ENCODE measurements around the gene EPHA5.
A peak's percentile ranks its signal among the peaks of the same experiment; 100 is the strongest.

Gene EPHA5

DNA sequence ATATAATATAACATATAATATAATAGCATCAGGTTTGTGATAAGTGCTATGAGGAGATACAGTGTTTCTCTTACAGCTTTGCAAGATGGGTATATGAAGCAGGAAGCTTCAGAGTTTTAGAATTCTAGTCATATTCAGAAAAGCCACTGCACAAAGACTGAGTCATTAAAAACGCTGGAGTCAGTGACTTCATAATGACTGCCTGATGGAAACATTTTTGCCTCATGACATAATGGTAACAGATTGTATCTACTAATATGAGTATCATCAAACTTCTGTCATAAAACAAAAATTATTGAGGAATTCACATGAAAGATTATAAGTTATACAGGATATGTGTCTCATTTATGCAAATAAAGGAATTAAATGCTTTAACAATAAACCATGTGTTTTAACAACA is 46.8 kb downstream of the EPHA5 start:
- DNase-seq, result no peak

DNA sequence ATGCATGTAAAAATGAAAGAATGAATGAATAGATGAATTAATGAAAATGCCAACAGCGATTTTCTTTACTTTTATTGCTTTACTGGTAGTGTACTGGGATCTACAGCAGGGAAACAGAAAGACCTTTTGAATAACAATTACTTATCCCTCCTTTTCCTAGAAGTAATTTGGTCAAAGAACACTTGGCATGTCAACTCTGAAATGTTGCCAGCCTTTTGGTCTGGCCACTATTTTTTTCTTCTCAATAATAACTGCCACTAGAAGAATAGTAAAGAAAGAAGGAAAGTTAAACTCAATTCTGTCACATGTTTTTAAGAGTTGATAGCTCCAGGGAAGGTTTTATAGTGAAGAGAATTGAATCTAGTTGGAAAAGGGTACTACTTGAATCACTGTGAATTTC is 52.9 kb downstream of the EPHA5 start:
- DNase-seq, result no peak

DNA sequence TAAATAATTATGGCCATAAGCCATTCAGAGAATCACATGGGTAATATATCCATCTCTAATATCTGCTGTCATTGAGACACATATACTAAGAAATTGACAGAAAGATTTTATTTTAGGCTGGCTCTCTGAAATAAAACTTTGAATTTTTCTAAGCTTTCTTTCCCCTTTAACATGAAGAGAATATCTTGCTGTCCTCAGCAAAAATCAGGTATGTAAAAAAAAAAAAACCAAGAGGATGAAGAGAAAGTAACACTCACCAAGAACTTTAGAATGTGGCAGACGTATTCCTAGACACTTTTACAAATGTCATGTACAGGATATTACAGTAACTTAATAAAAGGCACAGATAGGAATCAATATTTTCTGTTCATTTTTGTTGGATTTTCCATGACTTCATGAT is 65.8 kb downstream of the EPHA5 start:
- DNase-seq, result no peak

DNA sequence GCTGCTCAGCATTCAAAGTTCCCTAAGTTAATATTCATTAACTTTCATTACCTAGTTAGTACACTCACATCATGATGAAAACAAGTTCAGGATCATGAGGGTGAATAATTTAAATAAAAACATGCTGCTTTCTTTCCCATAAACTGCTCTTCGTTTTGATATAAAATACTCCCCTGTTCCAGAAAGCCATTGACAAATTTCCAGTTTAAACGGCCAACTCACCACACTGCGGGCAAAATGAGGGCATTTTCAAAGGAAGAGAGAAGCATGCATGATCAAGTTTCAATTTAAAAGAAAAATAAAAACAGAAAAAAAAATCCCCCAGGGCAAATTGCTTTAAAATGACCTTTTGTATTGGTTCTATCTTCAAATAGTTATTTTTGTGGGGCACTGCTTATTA is 69.6 kb downstream of the EPHA5 start:
- DNase-seq, result no peak

DNA sequence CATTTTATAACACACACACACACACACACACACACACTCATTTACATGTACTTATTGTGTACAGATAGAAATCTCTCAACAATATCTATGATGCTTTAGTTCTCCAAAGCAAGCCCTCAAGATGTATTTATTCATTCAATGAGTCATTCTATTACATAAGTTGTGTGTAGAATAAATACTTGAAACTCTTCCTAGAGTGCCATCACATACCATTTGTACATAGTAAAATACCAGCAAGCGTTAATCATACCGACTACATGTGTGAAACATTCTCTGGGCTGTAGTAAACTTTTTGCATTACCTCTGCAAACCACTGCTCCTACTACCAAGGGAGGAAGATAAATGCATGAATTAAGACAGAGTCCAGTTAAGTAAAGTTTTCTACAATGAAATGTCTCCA is 70.9 kb downstream of the EPHA5 start:
- DNase-seq, result no peak

DNA sequence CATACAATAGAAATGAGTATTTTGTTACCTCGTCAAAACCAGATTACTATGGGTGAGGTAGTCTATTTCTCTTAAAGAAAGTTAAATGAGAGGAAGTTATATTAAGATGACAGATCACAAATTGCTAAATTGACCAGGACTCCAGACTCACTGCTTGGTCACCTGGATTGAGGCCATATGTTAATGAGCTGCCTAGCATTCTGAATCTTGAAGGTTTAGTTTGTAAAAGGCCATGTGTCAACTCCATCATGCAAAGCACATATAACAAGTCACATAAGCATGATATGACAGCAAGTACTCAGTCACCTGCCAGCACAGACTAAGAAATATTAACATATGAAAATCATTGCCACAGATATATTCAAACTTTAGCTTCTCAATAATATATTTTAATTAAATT is 72.6 kb downstream of the EPHA5 start:
- DNase-seq, result no peak

DNA sequence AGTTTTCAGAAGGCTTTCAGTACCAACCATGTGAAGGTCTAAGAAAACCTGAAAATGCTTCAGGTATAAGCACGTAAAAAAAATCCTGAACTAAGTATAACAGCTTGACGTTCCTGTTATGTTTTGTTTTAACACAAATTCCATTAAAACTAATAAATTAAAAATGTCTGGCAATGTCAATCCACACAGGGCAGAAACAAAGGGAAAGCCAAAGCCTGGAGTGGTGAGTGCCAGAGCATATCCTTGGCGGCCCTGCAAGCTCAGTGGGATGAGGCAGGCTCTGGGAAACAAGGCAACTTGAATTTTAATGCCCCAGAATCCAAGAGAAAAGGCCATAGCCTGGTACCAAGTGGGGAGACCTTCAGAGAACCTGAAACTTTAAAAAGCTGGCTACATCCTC is 78.2 kb downstream of the EPHA5 start:
- no peak for DNase-seq

DNA sequence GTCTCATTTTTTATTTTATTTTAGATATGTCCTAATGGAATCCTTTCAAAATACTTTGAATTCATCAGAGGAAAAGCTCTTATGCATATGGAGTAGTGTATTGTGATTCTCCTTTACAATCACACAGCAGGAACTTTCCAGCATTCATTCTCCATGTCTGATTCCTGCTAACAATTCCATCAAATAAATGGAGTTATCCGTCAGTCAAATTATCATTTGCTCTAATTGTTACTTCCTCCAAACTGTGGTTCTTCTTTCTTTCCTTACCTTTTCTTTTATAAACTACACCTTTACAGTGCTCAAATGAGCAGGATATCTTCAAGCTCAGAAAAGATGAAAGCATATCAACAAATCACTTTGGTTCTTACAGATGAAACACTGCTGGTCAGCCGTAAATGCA is 80.4 kb downstream of the EPHA5 start:
- DNase-seq, result no peak

DNA sequence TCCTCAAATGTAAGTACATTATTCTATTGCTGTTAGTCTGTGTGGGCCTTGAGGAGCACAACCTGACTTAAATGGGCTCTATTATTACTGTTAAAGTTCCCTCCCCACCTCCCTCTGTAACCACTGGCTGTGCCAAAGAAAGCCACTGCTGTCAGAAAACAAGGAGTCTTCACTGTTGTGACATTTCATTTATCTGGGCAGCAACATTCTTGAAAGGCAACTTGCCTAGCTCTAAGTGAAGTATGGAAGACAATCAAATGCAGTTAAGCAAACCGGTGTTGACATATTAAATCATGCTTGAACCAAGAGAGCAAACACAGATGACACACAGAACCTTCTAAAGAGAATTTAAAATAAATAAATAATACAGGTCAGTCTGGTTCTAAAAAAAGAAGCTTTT is 81.0 kb downstream of the EPHA5 start:
- no peak for DNase-seq

DNA sequence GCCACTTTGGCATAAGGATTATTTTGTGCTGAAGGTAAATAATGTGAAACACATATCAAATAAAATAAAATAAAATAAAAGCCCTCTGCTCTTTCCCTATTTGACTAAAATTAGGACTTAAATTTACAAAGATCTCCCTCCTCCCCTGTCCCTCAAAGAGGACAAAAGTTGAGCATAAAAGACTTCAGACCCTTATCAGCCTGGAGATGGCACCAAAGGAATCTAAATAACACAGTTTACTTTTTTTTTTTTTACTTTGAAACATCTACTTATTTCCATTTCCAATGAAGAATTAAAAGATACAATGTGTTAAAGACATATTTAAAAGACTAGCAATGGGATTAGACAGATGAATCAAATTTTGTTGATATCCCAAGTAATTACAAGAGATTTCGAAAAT is 89.7 kb downstream of the EPHA5 start:
- no peak for DNase-seq

DNA sequence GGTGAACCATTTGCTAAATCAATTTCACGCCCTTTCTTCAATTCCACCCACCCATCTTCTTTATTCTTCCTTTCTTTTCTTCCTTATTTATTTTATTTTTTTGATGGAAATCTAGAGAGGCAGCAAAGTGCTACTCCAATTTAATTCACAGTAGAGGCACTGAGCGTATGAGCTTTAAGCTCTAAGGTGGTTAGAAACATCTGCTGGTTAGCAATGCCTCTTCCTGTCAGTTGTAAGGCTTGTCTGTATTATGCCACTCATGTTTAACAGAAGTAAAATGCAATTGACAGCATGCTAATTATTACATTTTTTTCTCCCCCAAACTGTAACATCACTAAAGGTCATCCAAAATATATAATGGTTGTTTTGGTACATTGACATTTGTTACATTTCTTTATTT is 103.8 kb downstream of the EPHA5 start:
- DNase-seq, result peak; percentile 10

DNA sequence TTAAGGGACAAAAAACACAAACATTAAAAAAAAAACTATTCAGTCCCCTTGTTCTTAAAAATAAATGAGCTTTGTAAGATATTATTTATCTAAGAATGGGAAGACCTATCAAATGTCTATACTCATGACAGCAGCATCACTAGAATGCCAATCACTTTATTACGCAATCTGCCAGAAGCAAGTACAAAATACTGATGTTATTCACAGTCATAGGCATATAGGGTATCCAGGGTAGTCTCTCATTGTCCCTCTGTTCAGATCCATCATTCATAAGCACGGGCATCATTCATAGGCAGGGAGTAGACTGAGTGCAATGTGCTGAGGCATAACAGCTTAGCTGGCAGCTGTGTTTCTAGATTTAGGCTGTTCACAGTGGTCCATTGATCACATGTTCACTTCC is 109.1 kb downstream of the EPHA5 start:
- no peak for DNase-seq

DNA sequence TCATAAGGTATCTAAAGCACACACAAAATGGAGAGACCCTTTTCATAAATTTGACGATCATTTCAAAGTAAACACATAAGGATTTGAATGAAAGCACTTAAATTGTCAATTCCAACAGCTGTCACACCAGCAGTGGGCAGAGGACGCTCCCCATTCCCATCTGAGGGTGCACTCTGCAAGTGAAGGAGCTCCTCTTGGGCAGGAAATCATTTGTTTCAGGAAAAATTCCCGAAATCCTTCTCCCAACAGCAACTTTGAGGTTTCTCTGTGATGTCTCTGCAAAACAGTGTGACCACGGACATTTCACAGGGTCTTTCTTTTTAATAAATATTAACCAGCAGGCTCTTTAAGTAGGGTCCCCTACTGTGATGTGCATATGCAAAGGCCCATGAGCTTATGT is 111.0 kb downstream of the EPHA5 start:
- no peak for DNase-seq

DNA sequence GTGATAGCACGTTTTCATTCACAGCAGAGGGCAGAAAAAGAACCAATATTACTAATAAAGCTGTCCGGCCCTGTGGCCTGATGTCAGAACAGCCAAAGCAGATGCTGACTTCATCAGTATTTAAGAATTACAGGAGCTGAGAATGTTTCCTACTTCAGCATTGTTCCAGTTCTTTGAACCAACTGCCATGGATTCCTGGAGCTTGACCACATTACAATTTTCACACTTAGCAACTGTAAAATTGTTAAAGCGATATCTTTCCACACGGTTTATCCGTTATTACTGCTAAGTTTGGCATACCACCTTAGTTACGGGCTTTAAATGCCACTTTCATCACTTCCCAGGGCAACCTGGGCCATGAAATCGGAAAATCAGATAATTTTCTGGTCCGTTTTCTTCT is 118.2 kb downstream of the EPHA5 start:
- DNase-seq, result no peak

DNA sequence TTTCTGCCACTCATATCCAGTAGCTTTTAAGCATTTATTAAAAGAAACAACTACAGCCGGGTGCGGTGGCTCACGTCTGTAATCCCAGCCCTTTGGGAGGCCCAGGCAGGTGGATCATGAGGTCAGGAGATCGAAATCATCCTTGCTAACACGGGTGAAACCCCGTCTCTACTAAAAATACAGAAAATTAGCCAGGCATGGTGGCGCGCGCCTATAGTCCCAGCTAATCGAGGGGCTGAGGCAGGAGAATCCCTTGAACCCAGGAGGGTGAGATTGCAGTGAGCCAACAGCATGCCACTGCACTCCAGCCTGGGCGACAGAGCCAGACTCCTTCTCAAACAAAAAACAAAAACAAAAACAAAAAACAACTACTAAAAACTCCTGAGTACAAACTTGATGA is 119.8 kb downstream of the EPHA5 start:
- DNase-seq, result no peak

DNA sequence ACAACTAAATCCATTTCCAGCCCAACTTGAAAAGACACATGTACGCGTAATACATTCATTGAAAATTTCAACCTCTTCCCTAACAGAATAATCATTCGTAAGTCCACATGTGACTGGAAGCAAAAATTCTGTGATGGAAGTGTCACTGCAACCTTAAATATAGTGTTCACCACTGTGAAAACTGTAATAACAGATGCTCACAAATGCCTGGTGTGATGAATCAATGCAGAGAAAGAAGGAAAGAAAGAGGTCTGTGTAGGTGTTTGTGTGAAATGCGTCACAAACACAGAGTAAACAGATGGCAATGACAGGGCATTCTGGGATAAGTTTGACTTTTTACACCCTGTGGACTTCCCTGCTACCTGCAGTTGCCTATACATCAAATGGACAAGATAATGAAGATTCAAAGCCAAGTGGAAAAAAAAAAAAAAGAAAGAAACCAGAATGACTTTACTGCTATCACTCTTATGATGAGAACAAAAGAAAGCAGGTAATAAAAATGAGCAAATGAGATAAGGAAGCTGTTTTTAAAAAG is 123.3 kb downstream of the EPHA5 start:
- DNase-seq, result no peak

DNA sequence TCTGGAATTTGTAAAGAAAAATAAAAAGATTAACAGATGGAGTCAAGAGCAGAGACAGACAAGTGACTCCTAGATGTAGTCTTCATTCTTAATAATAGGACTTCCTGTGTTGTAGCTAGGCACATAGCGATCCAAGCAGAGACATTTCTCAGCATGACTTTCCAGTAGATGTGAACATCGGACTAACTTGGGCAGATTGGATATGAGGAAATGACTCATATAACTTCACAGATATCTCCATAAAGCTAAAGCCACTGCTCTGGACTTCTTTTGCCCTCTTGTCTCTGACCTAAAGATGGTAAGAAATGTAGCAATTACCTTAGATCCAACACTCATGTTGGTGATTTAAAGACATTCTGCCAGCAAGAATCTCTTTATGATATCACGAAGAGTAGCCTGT is 131.7 kb downstream of the EPHA5 start:
- DNase-seq, result no peak

DNA sequence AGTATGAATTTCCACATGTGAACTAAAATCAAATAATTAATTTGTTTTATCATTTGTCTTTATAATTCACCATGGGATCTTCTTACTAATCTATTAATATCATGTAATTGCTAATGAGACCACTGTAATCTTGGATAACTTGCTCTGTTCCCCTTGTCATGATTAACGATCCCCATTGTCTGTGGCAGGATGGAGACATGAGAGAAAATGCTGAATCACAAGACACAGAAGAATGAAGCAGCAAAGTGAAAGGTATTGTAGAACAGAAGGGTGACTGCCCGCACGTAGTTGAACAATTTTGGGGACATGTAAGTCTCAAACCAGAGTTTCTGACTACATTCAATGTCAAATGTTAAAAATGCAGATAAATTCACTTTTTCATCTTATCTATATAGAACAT is 135.2 kb downstream of the EPHA5 start:
- DNase-seq, result peak; percentile 3

DNA sequence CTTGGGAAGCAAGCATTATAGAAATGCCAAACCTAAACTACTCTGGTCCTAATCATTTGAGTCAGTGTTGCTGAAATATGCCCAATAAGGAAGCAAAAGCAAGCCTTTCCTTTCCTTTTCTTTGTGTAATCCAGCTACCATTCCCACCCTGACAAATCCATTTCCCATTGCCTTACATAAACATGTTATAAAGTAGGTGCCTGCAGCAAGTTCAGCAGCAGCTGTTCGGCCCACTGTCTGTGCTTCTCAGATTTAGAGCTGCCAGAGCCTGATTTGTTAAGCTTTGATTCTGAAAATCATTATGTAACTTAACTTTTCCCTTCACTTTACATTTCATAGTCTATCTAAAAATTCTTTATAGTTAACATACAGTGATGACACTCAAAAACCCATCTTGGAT is 148.6 kb downstream of the EPHA5 start:
- DNase-seq, result no peak

DNA sequence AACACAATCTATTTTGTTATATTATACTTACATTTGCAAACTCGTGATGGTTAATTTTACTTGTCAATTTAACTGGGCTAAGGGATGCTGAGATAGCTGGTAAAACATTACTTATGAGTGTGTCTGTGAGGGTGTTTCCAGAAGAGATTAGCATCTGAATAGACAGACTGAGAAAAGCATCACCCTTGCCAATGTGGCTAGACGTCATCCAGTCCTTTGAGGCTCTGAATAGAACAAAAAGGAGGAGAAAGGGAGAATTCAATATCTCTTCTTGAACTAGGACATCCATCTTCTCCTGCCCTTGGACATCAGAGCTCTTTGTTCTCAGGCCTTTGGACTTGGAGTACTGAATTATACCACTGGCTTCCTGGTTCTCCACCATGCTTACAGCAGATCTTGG is 154.6 kb downstream of the EPHA5 start:
- no peak for DNase-seq

DNA sequence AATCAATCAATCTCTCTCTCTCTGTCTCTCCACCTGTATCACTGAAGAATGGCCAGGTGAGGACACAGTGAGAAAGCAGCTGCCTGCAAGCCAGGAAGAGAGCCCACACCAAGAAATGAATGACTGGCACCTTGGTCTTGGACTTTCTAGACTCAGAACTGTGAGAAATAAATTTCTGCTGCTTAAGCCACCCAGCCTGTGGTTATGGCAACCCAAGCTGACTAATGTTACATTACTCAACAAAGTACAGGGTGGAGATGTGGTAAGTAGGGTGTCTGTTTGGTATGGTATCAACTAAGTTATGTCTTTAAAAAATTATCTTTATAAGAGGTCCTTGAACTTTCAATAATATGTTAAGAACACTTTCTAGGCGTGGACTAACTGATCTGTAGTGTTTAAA is 159.3 kb downstream of the EPHA5 start:
- no peak for DNase-seq

DNA sequence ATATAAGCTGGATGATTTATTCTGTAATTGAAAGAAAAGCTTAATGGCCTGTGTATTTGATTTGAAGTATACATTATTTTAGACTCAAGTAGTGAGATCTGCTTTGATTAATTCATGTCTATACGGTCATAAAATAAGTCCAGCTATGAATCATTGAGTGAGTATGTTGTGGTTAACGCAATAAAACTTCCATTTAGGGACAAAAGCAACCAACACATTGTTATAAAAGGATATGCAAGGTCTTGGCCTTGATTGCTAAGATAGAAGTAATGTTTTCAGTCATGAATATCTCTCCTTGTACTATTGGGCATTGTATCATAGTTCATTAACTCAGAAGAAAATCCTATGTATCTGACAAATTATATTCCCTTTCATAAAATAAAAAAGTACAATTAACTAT is 162.1 kb downstream of the EPHA5 start:
- no peak for DNase-seq

DNA sequence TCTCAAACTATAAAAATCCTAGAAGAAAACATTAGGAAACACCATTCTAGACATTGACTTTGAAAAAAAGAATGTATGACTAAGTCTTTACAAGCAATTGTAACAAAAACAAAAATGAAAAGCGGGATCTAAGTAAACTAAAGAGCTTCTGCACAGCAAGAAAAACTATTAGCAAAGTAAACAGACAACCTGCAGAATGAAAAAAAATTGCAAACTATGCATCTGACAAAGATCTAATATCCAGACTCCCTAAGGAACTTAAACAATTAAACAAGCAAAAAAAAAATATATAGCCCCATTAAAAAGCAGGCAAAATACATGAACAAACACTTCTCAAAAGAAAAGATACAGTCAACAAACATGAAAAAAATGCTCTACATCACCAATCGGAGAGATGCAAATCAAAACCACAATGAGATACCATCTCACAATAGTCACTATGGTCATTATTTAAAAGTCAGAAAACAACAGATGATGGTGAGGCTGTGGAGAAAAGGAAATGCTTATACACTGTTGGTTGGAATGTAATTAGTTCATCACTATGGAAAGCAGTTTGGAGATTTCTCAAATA is 168.1 kb downstream of the EPHA5 start:
- DNase-seq, result no peak

DNA sequence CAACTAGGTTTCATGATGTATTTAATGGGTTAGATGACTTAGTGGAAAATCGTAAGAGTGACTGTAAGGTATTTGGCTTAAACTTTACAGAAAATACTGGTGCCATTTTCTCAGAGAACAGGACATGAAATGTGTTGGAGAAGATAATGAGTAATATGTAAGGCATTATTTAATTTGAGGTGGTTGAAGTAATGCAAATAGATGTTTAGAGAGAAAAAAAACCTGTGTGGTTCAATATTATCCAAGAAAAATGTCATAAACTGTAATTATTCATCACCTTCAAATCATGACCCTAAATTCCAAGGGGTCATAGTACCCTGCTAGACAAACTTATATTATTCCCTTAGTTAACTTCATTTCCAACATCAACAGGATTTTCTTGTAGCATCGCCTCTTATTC is 171.7 kb downstream of the EPHA5 start:
- DNase-seq, result no peak

DNA sequence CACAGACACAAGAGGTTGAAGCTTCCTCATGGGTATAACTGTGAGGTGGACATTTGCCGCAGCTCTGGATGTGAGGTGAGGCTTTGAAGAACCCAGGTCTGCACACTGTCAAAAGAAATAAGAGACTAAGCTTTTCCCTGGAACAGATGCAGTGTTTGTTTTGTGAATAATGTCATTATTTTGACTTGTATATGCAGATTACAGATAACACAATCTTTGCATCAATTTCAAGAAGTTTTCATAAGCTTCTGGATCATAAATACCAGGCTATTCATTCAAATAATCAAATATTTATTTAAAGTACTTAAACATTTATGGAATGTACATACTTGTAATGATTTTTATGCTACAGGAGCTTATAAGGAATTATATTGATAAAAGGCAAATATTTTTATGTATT is 174.8 kb downstream of the EPHA5 start:
- no peak for DNase-seq

DNA sequence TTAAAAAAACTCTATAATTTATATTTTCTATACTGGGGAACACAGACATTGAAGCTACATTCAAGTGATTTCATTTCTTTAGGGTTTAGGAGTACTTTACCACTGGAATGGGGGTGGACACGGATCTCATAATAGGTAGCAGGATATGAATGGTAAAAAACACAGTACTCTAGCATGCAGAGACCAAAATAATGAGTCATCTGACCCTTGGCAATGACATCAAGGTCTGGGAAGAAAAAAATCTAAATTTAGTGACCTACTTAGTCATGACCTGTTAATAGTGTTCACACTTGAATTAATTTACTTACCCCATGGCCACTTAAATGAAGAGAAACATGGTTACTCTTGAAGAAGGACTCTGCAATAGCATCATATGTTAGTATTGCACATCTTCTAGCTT is 187.9 kb downstream of the EPHA5 start:
- no peak for DNase-seq
